HS-27A (cell line): Measurements from ENCODE around the gene ZNF592.

ENCODE experiments used
- DNase-seq: peaks from one replicate; pipeline ENCODE4 v3.0.0-alpha.2; 2012; ENCODE audit warnings: low read depth, missing footprints

ZNF592 gene

DNA sequence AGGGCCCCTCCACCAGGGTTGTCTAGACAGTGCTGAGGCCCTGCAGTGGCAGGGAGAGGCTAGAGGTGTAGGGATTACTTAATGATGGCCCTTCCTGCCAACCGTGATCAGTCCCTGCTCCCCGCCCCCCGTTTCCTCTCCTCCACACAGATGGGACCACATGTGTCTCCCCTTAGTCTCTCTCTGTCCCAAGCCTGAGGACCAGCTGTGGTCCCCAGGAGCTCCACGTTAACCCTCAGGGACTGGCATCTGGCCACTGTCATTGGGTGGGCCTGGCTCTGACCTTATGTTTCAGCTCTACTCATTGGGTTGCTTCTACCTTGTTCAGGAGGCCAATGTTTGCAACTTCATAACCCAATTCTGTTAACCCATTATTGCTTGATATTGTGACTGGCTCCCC lies 62.8 kb downstream of the ZNF592 start:
- no peak for DNase-seq

GRCh38 chr15:84811828-84812227 lies 63.4 kb downstream of the ZNF592 start:
- DNase-seq = no peak

- DNase-seq = no peak
These were observed 64.5 kb downstream of the ZNF592 start for GRCh38 chr15:84812842-84813241.

- no peak for DNase-seq
These were observed 65.0 kb downstream of the ZNF592 start for GRCh38 chr15:84813435-84813834.

- DNase-seq = no peak
These were observed 65.5 kb downstream of the ZNF592 start for GRCh38 chr15:84813931-84814330.

- DNase-seq = no peak
These were observed 66.5 kb downstream of the ZNF592 start for GRCh38 chr15:84814916-84815315.

DNA sequence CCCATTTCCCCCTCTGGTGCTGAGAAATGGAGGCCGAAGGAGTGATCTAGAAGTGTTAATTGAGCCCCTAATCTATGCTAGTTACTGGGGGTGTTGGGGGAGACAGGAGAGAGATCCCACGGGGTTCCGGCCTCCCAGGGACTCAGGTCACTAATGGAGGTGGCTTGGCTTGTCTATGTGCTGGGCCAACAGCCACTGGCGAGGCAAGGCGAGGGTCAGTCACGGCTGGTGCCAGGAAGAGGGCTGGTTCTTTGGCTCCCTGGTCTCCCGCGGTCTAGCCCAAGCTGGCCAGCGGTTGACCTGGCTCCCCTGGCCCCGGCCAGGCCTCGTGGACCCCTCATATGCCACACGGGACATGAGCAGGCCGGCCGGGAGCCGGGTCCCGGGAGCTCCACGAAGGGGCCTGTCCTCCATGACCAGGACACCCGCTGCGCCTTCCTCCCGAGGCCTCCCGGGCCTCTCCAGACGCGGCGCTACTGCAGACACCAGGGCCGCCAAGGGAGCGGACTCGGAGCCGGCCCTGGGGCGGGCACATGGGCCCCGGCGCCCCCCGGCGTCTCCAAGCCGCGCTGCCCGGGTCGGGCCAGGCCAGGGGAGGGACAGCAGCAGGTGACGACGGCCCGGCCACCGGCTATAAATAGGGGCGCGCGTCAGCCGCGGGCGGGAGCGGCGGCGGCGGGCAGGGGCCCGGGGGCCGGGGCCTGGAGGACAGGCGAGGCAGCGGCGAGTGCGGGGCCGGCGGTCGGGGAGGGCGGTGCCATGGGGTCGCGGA lies 68.5 kb downstream of the ZNF592 start, which contains the start of gene ALPK3:
ALPK3 (plus strand) TSS at position 663 of the 772 bp plus-strand sequence; CDS start at position 760, 97 bp downstream.
- DNase-seq = no peak

- no peak for DNase-seq
These were observed 69.2 kb downstream of the ZNF592 start for GRCh38 chr15:84817466-84818081.

GRCh38 chr15:84818261-84819131 lies 70.1 kb downstream of the ZNF592 start:
- DNase-seq = no peak

- no peak for DNase-seq
These were observed 70.9 kb downstream of the ZNF592 start for GRCh38 chr15:84819291-84819768.

- DNase-seq = no peak
These were observed 71.4 kb downstream of the ZNF592 start for GRCh38 chr15:84819791-84820190.

GRCh38 chr15:84821501-84822021 lies 73.2 kb downstream of the ZNF592 start:
- no peak for DNase-seq

GRCh38 chr15:84822653-84823281 lies 74.4 kb downstream of the ZNF592 start:
- DNase-seq = no peak

DNA sequence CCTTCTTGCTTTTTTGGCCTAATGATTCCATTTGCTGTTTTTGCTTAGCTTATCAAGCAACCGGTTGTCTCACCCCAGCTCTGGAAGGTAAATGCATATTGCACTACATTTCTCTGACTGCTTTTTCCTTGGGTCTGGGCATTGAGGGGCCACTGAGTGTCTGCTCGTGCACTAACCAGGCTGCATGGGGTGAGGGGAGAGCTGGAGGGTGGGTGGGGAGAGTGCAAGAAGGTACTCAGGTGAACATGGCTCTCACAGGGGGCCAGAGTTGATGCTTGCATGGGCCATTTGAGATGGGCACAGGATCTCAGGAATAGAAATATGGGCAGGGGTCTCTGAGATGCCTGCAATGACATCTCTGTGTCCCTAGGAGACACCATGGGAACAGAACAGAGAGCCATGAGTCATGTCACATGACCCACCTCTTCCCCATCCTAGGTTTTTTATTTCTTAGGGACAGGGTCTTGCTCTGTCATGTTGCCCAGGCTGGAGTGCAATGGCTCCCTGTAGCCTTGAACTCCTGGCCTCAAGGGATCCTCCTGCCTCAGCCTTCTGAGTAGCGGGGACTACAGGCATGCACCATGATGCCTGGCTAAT lies 75.0 kb downstream of the ZNF592 start:
- no peak for DNase-seq

GRCh38 chr15:84824260-84825007 lies 76.0 kb downstream of the ZNF592 start:
- DNase-seq = no peak

- no peak for DNase-seq
These were observed 78.0 kb downstream of the ZNF592 start for GRCh38 chr15:84826369-84826823.

DNA sequence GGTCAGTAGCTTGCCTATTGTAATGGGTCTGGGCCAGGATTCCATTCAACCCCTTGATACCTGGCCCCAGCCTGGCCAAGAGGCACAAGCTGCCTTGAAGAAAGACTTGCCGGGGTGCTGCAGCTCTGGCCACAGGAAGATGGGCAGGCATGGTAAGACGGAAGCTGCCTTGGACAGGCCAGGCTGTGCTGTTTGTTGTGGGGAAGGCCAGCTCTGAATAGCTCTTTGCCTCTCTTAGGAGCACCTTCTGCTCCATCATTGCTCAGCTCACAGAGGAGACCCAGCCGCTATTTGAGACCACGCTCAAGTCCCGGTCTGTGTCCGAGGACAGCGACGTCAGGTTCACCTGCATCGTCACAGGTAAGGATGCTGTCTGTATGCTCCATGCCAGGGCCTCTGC lies 78.9 kb downstream of the ZNF592 start:
- DNase-seq = no peak

DNA sequence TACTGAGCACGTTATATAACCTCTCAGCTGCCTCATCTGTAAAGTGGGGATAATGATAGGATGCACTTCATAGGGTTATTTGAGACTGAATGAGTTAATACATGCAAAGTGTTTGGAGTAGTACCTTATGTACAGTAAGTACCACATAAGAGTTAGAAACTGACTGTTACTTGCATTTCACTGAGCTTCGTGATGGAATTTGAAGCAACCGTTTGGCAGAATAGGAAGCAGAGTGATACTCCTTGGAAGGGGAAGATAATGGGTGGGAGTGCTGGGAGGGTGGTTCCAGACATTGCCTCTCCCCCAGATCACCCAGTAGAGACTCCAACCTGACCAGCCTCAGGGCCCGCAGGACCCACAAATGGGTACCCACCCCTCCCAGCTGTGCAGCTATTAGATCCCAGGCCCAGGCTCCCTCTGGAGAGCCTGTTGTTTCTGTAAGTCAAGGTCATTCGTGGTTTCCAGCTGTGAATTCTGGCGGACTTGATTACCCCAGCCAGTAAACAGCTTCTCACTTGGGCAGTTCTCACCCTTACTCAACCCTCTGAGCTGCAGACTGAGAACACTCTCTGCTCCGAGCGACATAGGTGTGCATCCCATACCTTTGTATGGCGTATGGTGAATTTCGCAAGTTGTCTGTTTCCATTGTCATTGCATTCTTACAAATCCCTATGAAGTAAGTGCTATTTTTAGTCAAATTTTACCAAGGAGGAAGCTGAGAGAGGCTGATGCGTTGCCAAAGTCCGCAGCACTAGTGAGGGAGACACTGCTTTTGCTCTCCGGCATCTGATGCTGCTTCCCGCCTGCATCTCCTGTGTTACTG lies 79.9 kb downstream of the ZNF592 start:
- no peak for DNase-seq

DNA sequence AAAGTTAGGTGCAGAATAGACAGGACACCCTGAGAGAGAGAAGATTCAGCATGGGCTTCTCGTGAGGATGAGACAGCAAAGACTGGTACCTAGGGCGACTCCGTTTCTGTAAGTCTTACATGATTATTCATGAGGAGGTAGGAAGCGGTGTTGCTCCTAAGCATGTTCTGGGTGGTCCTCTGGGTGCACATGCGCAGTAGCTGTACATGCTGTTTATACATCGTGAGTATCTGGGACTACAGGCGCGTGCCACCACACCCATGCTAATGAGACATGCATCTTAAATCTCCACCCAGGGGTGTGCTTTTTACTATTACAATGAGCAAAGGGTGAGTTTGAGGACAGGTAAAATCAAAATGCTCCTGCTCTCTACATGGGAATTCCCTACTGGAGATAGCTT lies 81.0 kb downstream of the ZNF592 start:
- no peak for DNase-seq

DNA sequence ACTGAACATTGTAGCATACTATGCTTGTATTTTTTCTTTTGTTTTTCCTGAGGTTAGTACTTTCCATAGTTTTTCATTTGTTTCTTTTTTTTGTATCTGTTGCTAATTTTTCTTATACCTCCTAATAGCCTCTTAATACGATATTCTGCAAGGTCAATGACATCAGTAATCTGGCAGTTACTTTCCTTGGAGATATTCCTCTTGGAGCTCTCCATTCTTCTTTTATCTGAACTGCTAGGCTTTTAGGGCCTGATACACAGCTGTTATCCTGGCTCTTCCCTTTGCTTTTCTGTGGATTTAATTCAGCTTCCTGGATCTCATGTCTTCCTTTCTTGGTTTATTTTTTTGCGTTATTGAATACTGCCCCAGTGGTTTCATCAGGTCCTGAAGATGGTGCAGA lies 81.6 kb downstream of the ZNF592 start:
- no peak for DNase-seq
